GM13977 (cell line): ENCODE measurements around the gene CBFA2T3.

Experiments
- DNase-seq: peaks from one replicate; pipeline ENCODE4 v3.0.0; 2012; ENCODE audit warnings: low spot score
- CTCF ChIP-seq: IDR thresholded peaks from 2 replicates; pipeline ENCODE4 v1.5.1; 2012; ENCODE audit warnings: mild to moderate bottlenecking, control low read depth; ENCODE audit not compliant: insufficient read depth; ENCODE audit errors: extremely low read depth, missing control alignments
- in situ Hi-C: fragments of 300-500 bp; cut with MboI; formaldehyde crosslinking; loops from one replicate; pipeline ENCODE4 v1.12.0; 2022; ENCODE audit warnings: low sequenced_read_pairs, low pct_unique_long_range_greater_than_20kb, mixed read lengths, inconsistent platforms; ENCODE audit not compliant: unreplicated experiment

CBFA2T3 gene

GRCh38 chr16:88913870-88914269 is 63.1 kb downstream of the CBFA2T3 start:
- in situ Hi-C loops = no loop called here
- no peak for DNase-seq
- no peak for TF ChIP-seq CTCF

GRCh38 chr16:88913001-88913612 is 63.9 kb downstream of the CBFA2T3 start:
- TF ChIP-seq CTCF = no peak
- no peak for DNase-seq
- in situ Hi-C loops = no loop called here

- TF ChIP-seq CTCF = no peak
- peak; percentile 34 for DNase-seq
- in situ Hi-C loops = no loop called here
Measured at GRCh38 chr16:88912556-88912955, 64.5 kb downstream of the CBFA2T3 start.

- in situ Hi-C loops = no loop called here
- no peak for DNase-seq
- no peak for TF ChIP-seq CTCF
Measured at GRCh38 chr16:88911946-88912310, 65.1 kb downstream of the CBFA2T3 start.

- in situ Hi-C loops = no loop called here
- DNase-seq = no peak
- no peak for TF ChIP-seq CTCF
Measured at GRCh38 chr16:88911136-88911945, 65.7 kb downstream of the CBFA2T3 start.

GRCh38 chr16:88910284-88911135 is 66.5 kb downstream of the CBFA2T3 start:
- in situ Hi-C loops = no loop called here
- no peak for TF ChIP-seq CTCF

More at GRCh38 chr16:88910284-88911135, 66.5 kb downstream of the CBFA2T3 start:
- no peak for DNase-seq
